NCI-H2081 treated with DMSO at 0.1 percent for 48 hours (cell line): ENCODE results near the gene IGFL3.
A peak's percentile ranks its signal among the peaks of the same experiment; 100 is the strongest.

Source experiments
- DNase-seq: peaks from one replicate; lab custom pipeline; 2025; lab: John Stamatoyannopoulos, UW

Gene IGFL3

GRCh38 chr19:46076951-46077814 is 47.3 kb downstream of the IGFL3 start:
- peak; percentile 33 for DNase-seq

- DNase-seq, result no peak
Observed at GRCh38 chr19:46076031-46076880, 48.2 kb downstream of the IGFL3 start.

GRCh38 chr19:46073268-46073922 is 51.1 kb downstream of the IGFL3 start:
- DNase-seq, result no peak
